Chondrocyte (in vitro differentiated cells): ENCODE data around the gene KCNJ10. TPM values are rescaled to one million over a fixed set of nuclear protein-coding genes. Genes with fewer than 3 reads are reported as not detected.
A peak's percentile ranks its signal among the peaks of the same experiment; 100 is the strongest.

Experiments used
- DNase-seq: peaks from one replicate; pipeline ENCODE4 v3.0.0; 2021; ENCODE audit warnings: mixed read lengths, low spot score
- H3K27ac Mint-ChIP-seq: one replicate; pipeline ENCODE4 v1.8.0; 2021; ENCODE audit warnings: mild to moderate bottlenecking, moderate library complexity, mixed read lengths; ENCODE audit not compliant: unreplicated experiment
- H3K27me3 Mint-ChIP-seq: 2 replicates; pipeline ENCODE4 v1.8.0; 2021; ENCODE audit warnings: low read depth, mixed read lengths
- H3K36me3 Mint-ChIP-seq: 2 replicates; pipeline ENCODE4 v1.8.0; 2021; ENCODE audit warnings: low read depth, mixed read lengths
- H3K4me1 Mint-ChIP-seq: 2 replicates; pipeline ENCODE4 v1.8.0; 2021; ENCODE audit warnings: low read depth, mild to moderate bottlenecking, mixed read lengths
- H3K4me3 Mint-ChIP-seq: one replicate; pipeline ENCODE4 v1.8.0; 2021; ENCODE audit warnings: mild to moderate bottlenecking, moderate library complexity, mixed read lengths; ENCODE audit not compliant: unreplicated experiment
- H3K9me3 Mint-ChIP-seq: 2 replicates; pipeline ENCODE4 v1.8.0; 2021; ENCODE audit warnings: low read depth, mixed read lengths
- CTCF ChIP-seq: fragments of 200-600 bp; sonication (generic); IDR thresholded peaks from 2 replicates; pipeline ENCODE4 v1.5.0; 2021; ENCODE audit warnings: antibody characterized with exemption, mild to moderate bottlenecking, moderate library complexity
- total RNA-seq: library from RNA; stranded (reverse); gene quantifications from 3 replicates; pipeline ENCODE4 v1.2.1, GENCODE V29; 2021

Gene KCNJ10
- total RNA-seq, 1 donor from 2014 or later: not detected

- Mint-ChIP-seq H3K27me3 (no peaks in the 10 kb centered on the region), H3K4me1 (peaks cover 13% of the 10 kb centered on the region), H3K36me3 (peaks cover 5% of the 10 kb centered on the region), H3K4me3 (no peak overlapping the region), H3K9me3 (no peaks in the 10 kb centered on the region), H3K27ac (no peak overlapping the region)
- TF ChIP-seq CTCF: no peak
- DNase-seq: no peak
These were observed 24.8 kb upstream of the KCNJ10 start for GRCh38 chr1:160094806-160095205.

GRCh38 chr1:160094291-160094625, 24.3 kb upstream of the KCNJ10 start:
- Mint-ChIP-seq H3K9me3 (no peaks in the 10 kb centered on the region), H3K27me3 (no peaks in the 10 kb centered on the region), H3K27ac (no peak overlapping the region), H3K36me3 (peaks cover 5% of the 10 kb centered on the region), H3K4me1 (peaks cover 11% of the 10 kb centered on the region), H3K4me3 (no peak overlapping the region)
- TF ChIP-seq CTCF: no peak
- no peak for DNase-seq

GRCh38 chr1:160093624-160094290, 23.8 kb upstream of the KCNJ10 start:
- no peak overlapping the region for H3K27ac Mint-ChIP-seq
- no peaks in the 10 kb centered on the region for H3K27me3 Mint-ChIP-seq
- TF ChIP-seq CTCF: no peak
- H3K4me1 Mint-ChIP-seq: peaks cover 9% of the 10 kb centered on the region
- no peaks in the 10 kb centered on the region for H3K9me3 Mint-ChIP-seq
- peak; percentile 75 for DNase-seq
- no peak overlapping the region for H3K4me3 Mint-ChIP-seq
- H3K36me3 Mint-ChIP-seq: peaks cover 5% of the 10 kb centered on the region

GRCh38 chr1:160093069-160093395, 23.1 kb upstream of the KCNJ10 start:
- H3K4me1 Mint-ChIP-seq: peaks cover 9% of the 10 kb centered on the region
- H3K4me3 Mint-ChIP-seq: no peak overlapping the region
- peaks cover 5% of the 10 kb centered on the region for H3K36me3 Mint-ChIP-seq
- no peaks in the 10 kb centered on the region for H3K27me3 Mint-ChIP-seq
- H3K9me3 Mint-ChIP-seq: no peaks in the 10 kb centered on the region
- DNase-seq: no peak
- no peak for TF ChIP-seq CTCF
- H3K27ac Mint-ChIP-seq: no peak overlapping the region

GRCh38 chr1:160092366-160093068, 22.6 kb upstream of the KCNJ10 start:
- Mint-ChIP-seq H3K4me3 (no peak overlapping the region), H3K9me3 (no peaks in the 10 kb centered on the region), H3K27ac (no peak overlapping the region), H3K4me1 (peaks cover 4% of the 10 kb centered on the region), H3K36me3 (peaks cover 5% of the 10 kb centered on the region), H3K27me3 (no peaks in the 10 kb centered on the region)
- TF ChIP-seq CTCF: no peak
- no peak for DNase-seq
